ENCODE measurements around the gene CRTAC1. TPM values are rescaled to one million over a fixed set of nuclear protein-coding genes. Genes with fewer than 3 reads are reported as not detected.

Gene CRTAC1
- polyA plus RNA-seq, 1 of the 3 experiments (the other 2 are of a cell fraction) = 0.05 TPM

GRCh38 chr10:97823734-97824133 is 206.7 kb downstream of the CRTAC1 start:
- Histone ChIP-seq H3K36me3 (replicated peaks in 1 of 2; ENCODE audit: control insufficient read depth in 1 of 2, insufficient read depth in 2 of 2, low read length in 1 of 2) (no peaks in the 10 kb centered on the region), H3K27ac (ENCODE audit: low read depth in 2 of 2, low read length in 1 of 2) (no peak overlapping the region), H3K27me3 (ENCODE audit: insufficient read depth) (peaks cover 5% of the 10 kb centered on the region), H3K9ac (no peak overlapping the region), H4K20me1 (ENCODE audit: insufficient read depth) (no peaks in the 10 kb centered on the region), H3F3A (replicated peaks; ENCODE audit: insufficient read depth) (no peaks in the 10 kb centered on the region), H3K79me2 (ENCODE audit: insufficient read depth) (no peaks in the 10 kb centered on the region), H3K4me3 (ENCODE audit: low read depth in 2 of 2, low read length in 1 of 2) (no peak overlapping the region), H3K4me2 (no peak overlapping the region), H2AFZ (ENCODE audit: low read depth) (no peak overlapping the region), H3K4me1 (ENCODE audit: control insufficient read depth in 1 of 2, insufficient read depth in 2 of 2, low read depth in 1 of 2, low read length in 1 of 2) (peaks cover 11 to 12% of the 10 kb centered on the region in 2 experiments; a peak in 2 of 4 replicates), H3K9me3 (no peaks in the 10 kb centered on the region), H3K9me2 (no peaks in the 10 kb centered on the region)
- ChIA-PET POLR2A (no interaction called here), CTCF (no interaction called here)
- DNase-seq = no peak
- WGBS (ENCODE audit: low lambda C conversion rate) = 77% methylated on average over 11 of the region's 12 CpGs
- TF ChIP-seq MEF2A (IDR thresholded peaks at IDR 0.05; ENCODE audit: borderline replicate concordance, low read depth) = no peak
- no peak for TF ChIP-seq GABPA (IDR thresholded peaks at IDR 0.05; ENCODE audit: low read depth)
- TF ChIP-seq RXRA (IDR thresholded peaks at IDR 0.05; ENCODE audit: borderline replicate concordance, low read depth) = no peak
- no peak for TF ChIP-seq SMC3 (IDR thresholded peaks at IDR 0.05; ENCODE audit: low read depth, low read length)
- TF ChIP-seq USF1 (IDR thresholded peaks at IDR 0.05; ENCODE audit: borderline replicate concordance, low read depth) = no peak
- TF ChIP-seq EZH2phosphoT487 (IDR thresholded peaks at IDR 0.05; ENCODE audit: borderline replicate concordance, low read depth) = no peak
- TF ChIP-seq ZBTB33 (IDR thresholded peaks at IDR 0.05; ENCODE audit: borderline replicate concordance, low read depth) = no peak
- TF ChIP-seq, protein P1, sequence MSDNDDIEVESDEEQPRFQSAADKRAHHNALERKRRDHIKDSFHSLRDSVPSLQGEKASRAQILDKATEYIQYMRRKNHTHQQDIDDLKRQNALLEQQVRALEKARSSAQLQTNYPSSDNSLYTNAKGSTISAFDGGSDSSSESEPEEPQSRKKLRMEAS (IDR thresholded peaks at IDR 0.05; ENCODE audit: low read depth) = no peak
- TF ChIP-seq RCOR1 (IDR thresholded peaks at IDR 0.05; ENCODE audit: low read length) = no peak
- no peak for TF ChIP-seq TAF1 (IDR thresholded peaks at IDR 0.05; ENCODE audit: borderline replicate concordance, low read depth, low read length)
- no peak for TF ChIP-seq PBX3 (IDR thresholded peaks at IDR 0.05)
- no peak for TF ChIP-seq YY1 (IDR thresholded peaks at IDR 0.05; ENCODE audit: low read depth)
- TF ChIP-seq, protein P2, sequence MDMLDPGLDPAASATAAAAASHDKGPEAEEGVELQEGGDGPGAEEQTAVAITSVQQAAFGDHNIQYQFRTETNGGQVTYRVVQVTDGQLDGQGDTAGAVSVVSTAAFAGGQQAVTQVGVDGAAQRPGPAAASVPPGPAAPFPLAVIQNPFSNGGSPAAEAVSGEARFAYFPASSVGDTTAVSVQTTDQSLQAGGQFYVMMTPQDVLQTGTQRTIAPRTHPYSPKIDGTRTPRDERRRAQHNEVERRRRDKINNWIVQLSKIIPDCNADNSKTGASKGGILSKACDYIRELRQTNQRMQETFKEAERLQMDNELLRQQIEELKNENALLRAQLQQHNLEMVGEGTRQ (IDR thresholded peaks at IDR 0.05; ENCODE audit: borderline replicate concordance, low read depth, low read length) = no peak
- TF ChIP-seq GATA2 (CRISPR knock-in tag; IDR thresholded peaks at IDR 0.05) = no peak
- TF ChIP-seq, protein P3, sequence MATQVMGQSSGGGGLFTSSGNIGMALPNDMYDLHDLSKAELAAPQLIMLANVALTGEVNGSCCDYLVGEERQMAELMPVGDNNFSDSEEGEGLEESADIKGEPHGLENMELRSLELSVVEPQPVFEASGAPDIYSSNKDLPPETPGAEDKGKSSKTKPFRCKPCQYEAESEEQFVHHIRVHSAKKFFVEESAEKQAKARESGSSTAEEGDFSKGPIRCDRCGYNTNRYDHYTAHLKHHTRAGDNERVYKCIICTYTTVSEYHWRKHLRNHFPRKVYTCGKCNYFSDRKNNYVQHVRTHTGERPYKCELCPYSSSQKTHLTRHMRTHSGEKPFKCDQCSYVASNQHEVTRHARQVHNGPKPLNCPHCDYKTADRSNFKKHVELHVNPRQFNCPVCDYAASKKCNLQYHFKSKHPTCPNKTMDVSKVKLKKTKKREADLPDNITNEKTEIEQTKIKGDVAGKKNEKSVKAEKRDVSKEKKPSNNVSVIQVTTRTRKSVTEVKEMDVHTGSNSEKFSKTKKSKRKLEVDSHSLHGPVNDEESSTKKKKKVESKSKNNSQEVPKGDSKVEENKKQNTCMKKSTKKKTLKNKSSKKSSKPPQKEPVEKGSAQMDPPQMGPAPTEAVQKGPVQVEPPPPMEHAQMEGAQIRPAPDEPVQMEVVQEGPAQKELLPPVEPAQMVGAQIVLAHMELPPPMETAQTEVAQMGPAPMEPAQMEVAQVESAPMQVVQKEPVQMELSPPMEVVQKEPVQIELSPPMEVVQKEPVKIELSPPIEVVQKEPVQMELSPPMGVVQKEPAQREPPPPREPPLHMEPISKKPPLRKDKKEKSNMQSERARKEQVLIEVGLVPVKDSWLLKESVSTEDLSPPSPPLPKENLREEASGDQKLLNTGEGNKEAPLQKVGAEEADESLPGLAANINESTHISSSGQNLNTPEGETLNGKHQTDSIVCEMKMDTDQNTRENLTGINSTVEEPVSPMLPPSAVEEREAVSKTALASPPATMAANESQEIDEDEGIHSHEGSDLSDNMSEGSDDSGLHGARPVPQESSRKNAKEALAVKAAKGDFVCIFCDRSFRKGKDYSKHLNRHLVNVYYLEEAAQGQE (IDR thresholded peaks at IDR 0.05; ENCODE audit: low read depth, low read length) = no peak
- TF ChIP-seq CHD2 (IDR thresholded peaks at IDR 0.05; ENCODE audit: low read length, partially characterized antibody) = no peak
- no peak for TF ChIP-seq ELF1 (IDR thresholded peaks at IDR 0.05)
- TF ChIP-seq TEAD4 (IDR thresholded peaks at IDR 0.05; ENCODE audit: borderline replicate concordance, insufficient read depth) = no peak
- no peak for TF ChIP-seq RFX5 (IDR thresholded peaks at IDR 0.05; ENCODE audit: low read length)
- TF ChIP-seq SIN3A (IDR thresholded peaks at IDR 0.05; ENCODE audit: borderline replicate concordance, low read depth, low read length) = no peak
